Stimulated activated CD4-positive, alpha-beta T cell treated with anti-CD3 and anti-CD28 coated beads, Interleukin-2, amount 100 ng/mL, for 24 hours (primary cell): Measurements from ENCODE around the gene TRPV5.

Experiments
- DNase-seq, 2 donors: peaks; one replicate each; pipeline ENCODE4 v3.0.0-alpha.2; 2020

TRPV5 gene

DNA sequence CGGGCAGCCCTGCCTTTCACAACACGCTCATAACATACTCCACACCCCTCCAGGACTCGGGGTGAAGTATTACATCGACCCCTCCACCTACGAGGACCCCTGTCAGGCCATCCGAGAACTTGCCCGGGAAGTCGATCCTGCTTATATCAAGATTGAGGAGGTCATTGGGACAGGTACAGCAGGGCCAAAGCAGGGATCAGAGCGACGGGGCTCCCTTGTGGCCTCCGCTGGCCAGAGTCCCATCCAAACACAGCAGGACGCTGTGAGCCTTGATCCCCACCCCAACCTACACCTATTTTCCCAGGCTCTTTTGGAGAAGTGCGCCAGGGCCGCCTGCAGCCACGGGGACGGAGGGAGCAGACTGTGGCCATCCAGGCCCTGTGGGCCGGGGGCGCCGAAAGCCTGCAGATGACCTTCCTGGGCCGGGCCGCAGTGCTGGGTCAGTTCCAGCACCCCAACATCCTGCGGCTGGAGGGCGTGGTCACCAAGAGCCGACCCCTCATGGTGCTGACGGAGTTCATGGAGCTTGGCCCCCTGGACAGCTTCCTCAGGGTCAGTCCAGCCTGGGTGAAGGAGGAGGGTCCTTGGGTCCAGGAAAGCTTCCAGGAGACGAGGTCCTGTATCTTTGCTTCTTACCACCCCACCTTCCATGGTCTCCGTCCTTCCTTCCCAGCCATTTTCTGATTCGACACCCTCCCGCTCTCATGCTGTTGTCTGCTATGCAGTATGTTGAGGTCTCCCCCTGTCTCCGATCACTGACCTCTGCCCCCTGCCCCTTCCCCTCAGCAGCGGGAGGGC is 65.2 kb downstream of the TRPV5 start:
- DNase-seq, result peak in 1 of 2 donors; percentile 15

DNA sequence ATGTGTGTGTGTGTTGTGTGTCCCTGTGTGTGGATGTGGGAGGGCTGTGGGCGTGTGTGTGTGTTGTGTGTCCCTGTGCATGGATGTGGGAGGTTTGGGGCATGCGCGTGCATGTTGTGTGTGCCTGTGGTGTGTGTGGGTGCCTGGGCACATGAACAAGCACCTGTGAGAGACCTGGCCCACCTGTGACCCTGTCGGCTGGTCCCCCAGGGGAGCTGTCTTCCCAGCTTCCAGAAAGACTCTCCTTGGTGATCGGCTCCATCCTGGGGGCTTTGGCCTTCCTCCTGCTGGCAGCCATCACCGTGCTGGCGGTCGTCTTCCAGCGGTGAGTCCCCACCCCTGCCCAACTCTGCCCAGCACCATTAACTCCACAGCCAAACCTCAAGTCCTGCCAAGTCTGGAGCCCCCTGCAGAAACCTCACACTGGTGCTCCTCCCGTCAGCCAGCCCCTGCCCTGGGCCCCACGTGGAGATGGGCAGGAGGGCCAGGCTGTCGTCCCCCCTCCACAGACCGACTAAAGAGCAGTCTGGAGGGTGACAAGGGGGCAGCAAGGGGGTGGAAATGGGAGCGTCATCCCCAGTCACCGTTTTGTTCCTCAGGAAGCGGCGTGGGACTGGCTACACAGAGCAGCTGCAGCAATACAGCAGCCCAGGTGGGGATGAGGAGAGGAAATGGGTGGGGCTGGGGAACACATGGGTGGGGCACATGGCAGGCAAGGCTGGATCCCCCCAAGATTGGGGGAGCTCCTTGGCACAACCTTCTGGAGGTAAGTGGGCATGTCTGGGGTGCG is 66.0 kb downstream of the TRPV5 start:
- DNase-seq, result peak in 1 of 2 donors; percentile 12

DNA sequence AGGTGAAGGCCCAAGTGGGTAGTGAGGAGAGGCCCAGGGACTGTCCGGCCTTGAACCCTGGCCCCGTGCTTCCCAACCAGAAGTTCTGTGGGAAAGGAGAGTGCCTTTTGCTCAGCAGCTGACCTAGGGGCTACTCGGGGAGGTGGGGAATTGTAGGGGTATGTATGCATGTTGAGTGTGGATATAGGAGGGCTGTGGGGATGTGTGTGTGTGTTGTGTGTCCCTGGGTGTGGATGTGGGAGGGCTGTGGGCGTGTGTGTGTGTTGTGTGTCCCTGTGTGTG is 66.5 kb downstream of the TRPV5 start:
- no peak for DNase-seq

DNA sequence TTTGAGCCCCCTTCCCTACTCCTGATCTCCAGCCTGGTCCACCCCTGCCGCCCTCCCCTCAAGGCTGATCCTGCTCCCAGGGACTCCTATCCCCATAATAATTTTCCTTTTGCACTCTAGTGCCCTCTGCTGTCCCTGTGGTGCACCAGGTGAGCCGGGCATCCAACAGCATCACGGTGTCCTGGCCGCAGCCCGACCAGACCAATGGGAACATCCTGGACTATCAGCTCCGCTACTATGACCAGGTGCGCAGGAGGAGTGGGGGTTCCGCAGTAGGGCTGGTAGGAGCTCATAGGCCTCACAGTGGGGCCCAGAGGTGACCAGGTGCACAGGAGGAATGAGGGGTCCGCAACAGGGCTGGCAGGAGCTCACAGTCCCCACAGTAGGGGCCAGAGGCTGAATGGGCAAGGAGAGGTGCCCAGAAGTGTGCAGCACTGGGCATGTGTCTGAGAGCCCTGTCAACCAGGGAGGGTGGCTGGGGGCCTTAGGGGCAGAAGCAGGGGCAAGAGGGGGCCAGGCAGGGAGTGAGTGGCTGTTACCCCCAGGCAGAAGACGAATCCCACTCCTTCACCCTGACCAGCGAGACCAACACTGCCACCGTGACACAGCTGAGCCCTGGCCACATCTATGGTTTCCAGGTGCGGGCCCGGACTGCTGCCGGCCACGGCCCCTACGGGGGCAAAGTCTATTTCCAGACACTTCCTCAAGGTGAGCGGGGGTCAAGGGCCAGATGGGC is 67.0 kb downstream of the TRPV5 start:
- DNase-seq, result peak in 1 of 2 donors; percentile 16

DNA sequence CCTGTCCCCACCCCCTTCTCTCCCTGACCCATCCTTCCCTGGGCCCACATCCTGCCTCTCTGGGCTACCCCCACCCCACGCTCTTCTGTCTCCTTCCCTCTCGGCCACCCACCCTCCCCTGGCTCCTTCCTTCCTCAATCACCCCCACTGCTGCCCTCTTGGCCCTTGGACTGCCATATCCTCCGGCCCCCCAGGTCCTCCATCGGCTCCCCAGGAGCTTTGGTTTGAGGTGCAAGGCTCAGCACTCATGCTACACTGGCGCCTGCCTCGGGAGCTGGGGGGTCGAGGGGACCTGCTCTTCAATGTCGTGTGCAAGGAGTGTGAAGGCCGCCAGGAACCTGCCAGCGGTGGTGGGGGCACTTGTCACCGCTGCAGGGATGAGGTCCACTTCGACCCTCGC is 67.8 kb downstream of the TRPV5 start:
- DNase-seq, result no peak

DNA sequence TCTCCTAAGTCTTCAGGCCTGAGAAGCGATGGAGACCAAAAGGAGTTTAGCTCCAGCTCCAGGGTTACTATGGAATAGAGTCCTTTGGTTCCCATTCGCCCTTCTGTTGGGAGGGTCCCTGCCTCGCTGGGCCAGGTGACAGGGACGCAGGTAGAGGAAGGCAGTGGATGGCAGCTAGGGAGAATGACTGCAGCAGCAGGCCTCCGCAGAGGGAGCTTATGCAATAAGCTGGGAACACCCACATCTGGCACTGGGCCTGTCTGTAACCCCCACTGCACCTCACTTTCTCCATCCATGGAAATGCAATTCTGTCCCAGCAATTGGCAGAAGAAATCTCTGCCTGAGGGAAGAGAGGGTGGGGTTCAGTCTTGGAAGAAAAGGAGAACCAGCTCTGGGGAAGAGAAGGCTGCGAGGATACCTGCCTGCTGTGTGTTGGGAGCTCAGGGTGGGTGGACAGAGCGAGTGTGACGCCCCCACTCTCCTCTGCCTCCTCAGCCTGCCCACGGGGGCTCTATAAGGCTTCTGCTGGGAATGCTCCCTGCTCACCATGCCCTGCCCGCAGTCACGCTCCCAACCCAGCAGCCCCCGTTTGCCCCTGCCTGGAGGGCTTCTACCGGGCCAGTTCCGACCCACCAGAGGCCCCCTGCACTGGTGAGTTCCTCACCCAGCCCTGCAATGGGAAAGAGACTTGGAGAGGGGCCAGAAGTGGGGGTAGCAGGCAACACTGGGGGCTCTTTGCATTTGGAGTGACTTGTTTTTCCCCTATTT is 68.4 kb downstream of the TRPV5 start:
- DNase-seq, result no peak

DNA sequence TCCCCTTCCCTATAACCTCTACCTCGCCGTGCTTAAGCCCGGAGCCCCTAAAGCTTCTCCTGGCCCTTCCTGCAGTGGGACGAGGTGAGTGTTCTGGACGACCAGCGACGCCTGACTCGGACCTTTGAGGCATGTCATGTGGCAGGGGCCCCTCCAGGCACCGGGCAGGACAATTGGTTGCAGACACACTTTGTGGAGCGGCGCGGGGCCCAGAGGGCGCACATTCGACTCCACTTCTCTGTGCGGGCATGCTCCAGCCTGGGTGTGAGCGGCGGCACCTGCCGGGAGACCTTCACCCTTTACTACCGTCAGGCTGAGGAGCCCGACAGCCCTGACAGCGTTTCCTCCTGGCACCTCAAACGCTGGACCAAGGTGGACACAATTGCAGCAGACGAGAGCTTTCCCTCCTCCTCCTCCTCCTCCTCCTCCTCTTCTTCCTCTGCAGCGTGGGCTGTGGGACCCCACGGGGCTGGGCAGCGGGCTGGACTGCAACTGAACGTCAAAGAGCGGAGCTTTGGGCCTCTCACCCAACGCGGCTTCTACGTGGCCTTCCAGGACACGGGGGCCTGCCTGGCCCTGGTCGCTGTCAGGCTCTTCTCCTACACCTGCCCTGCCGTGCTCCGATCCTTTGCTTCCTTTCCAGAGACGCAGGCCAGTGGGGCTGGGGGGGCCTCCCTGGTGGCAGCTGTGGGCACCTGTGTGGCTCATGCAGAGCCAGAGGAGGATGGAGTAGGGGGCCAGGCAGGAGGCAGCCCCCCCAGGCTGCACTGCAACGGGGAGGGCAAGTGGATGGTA is 69.5 kb downstream of the TRPV5 start:
- peak in 1 of 2 donors; percentile 11 for DNase-seq

DNA sequence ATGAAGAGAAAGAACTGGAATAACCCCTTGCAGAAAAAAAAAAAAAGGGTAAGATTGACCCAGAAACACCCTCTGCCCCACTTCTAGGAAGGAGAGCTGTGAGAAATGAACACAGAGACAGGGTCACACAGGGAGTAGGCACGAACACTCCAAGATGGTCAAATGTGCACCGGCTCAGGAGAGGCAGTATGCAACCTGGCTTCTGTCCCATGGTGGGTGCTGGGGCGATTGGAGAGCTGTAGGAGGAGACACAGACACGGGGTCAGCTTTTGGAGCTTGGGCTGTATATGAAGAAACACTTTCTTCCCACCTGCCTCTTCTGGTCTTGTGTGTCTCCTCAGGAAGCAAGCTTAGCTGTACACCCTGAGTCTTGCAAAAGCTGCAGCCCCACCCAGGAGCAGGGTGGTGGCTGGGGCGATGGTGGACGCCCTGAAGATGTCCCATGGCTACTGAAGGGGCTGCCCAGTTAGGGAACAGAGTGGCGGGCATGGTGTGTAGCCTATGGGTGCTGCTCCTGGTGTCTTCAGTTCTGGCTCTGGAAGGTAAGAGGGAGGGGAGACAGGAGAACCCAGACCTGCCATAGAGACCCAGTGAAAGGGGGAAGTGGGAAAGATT is 70.7 kb downstream of the TRPV5 start:
- no peak for DNase-seq

DNA sequence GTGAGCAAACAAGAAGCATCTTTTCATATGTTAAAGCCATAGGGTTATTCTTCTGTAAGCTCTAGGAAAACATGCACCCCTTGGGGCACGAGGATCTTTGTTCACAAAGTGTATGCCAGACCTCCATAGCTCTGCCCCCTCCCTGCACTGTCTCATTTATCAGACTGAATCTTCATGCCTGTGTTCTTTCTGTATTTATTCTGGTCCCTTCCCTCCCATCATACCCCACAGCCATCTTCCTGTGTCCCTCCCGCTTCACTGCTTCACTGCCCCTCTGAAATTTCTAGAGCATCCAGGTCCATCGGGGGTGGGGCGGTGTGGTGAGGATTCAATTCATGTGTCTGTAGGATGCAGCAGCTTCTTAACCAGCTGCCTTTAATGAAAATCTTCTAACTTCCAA is 71.2 kb downstream of the TRPV5 start:
- DNase-seq, result no peak

DNA sequence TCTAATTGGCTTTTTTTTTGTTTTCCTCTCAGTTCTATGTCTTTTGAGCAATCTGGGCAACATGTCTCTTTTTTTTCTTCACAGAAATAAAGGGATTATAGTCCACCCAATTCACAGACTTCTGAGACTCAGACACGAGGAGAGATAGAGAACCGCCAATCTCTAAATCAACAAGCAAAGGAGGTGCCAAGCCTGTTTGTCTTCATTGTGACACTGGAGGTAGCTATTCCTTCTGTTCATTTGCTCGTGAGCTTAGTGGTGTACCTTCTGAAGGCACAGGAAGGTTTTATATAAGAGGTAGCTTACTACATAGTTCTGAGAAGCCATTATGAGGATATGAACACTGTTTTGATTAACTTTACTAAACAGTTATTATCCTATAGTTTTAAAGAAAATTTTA is 72.6 kb downstream of the TRPV5 start:
- no peak for DNase-seq

DNA sequence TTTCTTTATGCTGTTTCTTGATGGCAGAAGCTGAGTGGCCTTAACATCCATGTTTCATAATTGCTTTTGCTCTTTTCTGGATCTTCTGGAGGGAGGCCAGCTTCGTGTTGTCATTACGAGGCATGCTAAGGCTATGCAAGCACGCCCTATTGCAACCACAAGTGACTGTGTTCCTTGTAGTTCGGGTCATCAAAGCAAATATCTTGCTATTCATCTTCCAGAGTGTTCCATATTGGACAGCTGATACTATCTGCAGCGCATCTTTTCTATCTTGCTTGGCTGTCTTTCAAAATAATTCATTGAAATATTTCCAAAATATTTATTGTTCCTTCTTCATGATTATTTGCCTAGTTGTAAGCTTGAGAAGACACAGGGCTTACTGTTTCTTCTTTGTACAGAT is 73.7 kb downstream of the TRPV5 start:
- DNase-seq, result no peak

DNA sequence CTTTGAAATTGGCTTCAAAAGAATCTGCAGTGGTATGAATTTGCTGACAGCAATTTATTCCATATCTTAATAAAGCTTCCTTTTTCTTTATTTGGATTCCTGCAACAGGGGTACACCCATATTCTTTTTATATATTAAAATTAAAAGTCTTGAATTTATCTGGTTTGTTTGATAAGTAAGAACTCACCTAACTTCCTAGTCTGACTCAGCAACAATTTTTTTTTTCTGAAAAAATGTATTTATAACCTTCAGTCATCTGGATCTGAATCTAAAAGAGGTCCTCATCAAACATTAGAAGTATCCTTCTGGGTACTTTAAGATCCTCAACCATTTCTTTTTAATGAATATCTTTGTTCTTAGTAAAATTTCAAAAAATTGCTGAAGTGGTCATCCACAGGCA is 74.1 kb downstream of the TRPV5 start:
- DNase-seq, result no peak
